Activated CD8-positive, alpha-beta memory T cell treated with anti-CD3 and anti-CD28 coated beads, Interleukin-2, amount 50 U/mL, for 48 hours (primary cell): ENCODE data around the gene RPL28.
"Not testable (repeated sequence)": the region's sequence is repeated elsewhere in the genome, so short reads cannot be mapped to it uniquely, and the experiment has no call there.

Experiments
- DNase-seq: peaks from one replicate; pipeline ENCODE4 v3.0.0-alpha.2; 2020

The RPL28 gene

DNA sequence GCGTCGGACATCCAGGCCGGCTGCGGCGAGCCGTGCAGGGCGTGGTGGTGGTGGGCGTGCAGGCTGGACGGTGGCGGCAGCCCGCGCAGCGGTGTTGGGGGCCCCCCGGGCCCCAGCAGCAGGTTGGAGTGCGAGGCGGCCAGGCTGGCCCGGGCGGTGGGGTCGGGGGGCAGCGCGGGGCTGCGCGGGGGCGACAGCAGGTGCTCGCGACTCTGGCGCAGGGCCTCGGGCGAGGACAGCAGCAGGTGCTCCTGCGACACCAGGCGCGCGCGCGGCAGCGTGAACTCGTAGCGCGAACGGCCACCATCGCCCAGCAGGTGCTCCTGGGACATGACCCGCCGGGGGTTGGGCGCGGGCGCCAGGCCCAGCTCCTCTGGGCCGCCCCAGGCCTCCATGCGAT lies 47.6 kb downstream of the RPL28 start:
- DNase-seq = no peak

DNA sequence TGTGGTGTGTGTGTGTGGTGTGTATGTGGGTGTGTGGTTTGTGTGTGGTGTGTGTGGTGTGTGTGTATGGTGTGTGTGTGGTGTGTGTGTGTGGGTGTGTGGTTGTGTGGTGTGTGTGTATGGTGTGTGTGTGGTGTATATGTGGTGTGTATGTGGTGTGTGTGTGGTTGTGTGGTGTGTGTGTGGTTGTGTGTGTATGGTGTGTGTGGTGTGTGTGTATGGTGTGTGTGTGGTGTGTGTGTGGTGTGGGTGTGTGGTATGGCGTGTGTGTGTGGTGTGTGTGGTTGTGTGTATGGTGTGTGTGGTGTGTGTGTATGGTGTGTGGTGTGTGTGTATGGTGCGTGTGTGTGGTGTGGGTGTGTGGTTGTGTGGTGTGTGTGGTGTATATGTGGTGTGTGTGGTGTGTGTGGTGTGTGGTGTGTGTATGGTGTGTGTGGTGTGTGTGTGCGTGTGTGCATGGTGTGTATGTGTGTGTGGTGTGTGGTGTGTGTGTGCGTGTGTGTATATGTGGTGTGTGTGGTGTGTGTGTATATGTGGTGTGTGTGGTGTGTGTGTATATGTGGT lies 48.7 kb downstream of the RPL28 start:
- no peak for DNase-seq

DNA sequence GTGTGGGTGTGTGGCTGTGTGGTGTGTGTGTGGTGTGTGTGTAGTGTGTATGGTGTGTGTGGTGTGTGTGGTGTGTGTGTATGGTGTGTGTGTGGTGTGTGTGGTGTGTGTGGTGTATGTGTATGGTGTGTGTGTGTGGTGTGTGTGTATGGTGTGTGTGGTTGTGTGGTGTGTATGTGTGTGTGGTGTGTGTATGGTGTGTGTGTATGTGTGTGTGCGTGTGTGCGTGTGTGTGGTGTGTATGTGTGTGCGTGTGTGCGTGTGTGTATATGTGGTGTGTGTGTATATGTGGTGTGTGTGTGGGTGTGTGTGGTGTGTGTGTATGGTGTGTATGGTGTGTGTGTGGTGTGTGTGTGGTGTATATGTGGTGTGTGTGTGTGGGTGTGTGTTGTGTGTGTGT lies 49.3 kb downstream of the RPL28 start:
- no peak for DNase-seq

DNA sequence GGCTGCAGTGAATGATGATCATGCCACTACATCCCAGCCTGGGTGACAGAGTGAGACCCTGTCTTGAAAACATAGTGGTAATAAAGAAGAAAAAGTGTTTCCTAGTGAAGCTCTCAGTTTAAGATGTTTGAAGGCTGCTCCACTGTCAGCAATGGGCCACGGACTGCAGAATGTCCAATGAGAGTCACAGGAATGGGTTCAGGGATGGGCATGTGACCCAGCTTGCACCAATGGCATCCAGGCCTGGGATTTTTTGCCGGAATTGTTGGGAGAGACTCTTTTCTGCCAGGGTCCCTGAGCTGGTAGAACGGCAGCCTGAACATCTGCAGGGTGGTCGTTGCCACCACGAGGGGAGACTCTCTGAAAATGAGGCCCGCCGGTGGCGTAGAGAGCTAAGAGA lies 51.1 kb downstream of the RPL28 start:
- no peak for DNase-seq

DNA sequence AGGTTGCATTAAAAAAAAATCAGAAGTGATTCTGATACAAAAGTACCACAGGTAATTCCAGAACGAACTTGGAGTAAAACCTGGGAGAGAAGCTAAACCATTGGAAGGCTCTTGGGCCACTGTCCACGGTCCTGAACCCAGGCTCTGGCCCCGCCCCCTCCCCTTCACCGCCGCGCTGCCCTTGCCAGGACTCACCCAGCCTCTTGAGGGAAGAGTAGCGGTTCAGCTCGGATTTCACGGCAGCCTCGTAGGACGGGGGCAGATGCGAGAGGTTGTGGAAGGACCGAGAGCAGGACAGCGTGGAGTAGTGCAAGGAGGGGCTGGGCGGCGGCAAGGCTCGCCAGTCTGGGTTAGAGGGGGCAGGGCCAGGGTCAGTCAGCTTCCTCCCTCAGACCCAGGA lies 51.7 kb downstream of the RPL28 start:
- no peak for DNase-seq

DNA sequence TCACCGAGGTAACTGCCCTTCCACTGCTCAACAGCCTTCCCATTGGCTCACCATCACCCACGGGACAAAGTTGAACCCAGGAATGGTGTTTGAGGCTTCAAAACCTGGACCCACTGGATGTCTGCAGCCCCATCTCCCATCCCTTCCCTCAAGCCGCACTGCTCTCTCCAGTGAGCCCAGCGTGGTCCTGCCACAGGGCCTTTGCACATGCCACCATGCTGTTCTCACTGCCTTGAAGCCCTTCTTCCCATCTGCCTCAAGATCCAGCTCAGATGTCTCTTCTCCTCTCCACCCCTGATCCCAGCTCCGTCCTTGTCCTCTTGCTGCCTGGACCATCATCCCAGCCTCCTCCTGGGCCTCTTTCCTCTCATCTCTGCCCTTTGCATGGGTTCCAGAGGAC lies 53.3 kb downstream of the RPL28 start:
- DNase-seq = no peak

DNA sequence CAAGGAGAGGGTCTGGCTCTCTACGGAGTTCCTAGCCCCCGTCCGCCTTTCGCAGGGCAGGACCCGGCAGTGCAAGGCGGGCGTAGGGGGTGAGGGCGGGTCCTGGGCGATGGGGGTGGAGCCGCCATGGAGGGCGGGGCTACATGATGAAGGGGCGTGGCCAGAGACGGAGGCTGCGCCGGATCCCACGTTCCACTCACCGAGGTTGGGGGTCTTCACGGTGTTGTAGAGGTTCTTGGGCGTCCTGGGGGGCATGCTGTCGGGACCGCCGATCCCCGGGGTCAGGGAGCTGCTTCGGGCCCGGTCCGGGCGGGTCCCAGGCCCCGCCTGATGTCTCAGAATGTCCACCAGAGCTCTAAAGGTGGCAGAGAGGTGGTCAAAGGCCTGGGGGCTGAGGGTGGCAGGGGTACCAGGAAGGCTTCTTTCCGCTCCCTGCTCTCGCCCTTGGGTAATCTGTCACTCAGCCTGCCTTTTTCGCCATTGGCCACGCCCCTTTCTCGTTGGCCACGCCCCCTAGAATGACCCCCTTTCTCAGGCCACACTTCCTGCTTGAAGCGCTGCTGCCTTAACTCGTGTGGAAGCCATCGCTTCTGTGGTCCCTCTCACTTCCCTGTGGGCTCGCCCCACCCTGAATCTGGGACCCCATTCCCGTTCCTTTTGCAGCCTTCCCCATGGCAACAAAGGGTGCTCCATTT lies 54.8 kb downstream of the RPL28 start:
- peak; percentile 75 for DNase-seq

DNA sequence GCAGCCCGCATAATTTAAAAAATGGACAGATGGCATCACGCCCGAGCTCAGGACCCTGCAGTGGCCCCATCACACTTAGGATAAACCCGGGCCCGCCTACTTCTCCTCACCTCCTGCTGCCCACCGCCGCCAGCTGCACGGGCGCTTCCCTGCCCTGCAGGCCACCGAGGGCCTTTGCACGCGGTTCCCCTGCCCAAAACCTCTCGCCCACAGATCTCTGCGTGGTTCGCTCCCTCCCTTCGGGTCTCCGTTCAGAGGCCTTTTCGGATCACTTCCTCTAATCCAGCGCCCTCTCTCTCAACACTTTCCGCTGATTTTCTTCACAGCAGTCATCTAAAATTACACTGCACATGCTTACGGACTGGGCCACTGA lies 55.6 kb downstream of the RPL28 start:
- DNase-seq = peak; percentile 51

DNA sequence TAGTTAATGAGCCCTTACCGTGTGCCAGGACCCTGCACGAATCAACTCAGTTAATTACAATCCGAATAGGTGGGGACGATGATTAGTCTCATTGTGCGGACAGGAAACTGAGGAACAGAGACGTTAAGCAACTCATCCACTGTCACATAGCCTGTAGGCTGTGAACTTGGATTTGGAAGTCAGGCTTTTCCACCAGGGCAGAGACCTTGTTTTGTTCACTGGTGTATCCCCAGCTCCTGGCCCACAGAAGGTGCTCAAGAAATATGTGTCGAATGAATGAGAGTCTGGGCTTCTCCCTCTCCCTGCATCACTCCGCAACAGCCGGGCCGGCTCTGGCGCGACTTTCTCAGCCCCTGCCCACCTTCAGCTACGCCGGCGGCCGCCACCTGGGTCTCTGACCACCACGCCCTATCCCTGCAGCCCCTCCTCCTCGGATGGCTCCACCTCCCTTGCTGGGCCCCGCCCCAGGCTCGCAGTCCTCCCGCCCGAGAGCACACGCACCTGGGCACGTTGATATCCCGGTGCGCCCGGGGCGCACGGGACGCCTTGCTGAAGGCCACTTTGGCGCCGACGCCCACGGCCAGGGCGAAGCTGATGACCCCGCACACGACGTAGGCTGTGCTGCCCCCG lies 56.1 kb downstream of the RPL28 start:
- DNase-seq = peak; percentile 60

DNA sequence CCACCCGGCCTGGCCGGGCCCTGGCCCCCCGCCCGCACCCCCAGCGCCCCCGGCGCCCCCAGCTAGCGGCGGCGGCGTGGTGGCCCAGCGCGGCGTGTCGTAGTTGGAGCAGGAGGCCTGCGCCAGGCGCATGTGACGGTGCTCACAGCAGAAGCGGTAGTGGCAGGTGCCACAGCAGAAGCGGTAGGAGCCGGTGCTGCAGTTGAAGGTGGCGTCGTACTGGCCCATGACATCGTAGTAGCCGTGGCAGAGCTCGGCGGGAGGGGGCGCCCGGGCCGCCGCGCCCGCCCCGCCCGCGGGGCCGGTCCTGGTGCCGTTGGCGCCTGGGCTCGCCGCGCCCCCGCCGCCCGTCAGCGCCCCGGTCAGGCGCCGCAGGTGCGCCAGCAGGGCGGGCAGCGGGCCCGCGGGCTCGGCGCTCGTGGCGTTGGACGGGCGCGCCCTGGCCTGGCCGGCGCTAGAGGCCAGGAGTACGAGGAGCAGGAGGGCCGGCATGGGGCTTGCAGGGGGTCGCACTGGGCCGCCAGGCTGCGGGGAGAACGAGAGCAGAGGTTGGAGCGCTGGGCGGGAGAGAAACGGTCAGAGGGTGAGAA lies 56.7 kb downstream of the RPL28 start:
- DNase-seq = peak; percentile 52

DNA sequence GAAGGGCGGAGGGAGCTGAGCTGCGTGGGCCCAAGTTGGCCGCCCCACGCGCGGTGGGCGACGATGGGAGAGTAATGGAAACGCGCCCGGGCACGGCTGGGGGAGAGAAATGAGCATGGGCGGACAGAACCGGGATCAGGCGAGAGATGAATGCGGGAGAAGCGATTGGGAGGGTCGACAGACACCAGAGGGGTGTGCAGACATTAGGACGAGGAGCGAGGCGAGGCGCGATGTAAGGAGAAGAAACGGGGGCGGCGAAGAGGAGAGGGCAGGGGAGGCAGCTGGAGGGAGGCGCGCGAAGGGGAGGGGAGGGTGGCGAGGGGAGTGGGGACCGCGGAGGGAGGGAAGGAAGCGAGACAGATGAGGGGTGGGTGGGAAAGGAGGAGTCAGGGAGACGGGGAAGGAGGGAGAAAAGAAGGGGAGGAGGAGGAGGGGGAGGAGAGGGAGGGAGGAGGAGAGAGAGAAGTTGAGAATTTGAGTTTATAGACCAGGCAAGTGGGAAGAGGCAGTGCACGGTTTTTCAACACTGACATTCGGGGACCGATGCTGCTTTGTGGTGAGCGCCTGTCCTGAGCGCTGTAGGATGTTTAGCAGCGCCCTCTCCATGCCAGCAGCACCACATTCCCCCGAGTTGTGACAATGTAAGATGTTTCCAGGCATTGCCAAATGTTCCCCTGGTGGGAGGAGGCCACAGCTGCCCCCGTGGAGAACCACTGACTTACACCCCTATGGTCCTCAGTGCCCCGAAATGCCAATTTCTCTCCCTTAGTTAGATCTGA lies 57.5 kb downstream of the RPL28 start, which contains the start of gene SHISA7:
Gene SHISA7, minus strand, starts transcription at position 256 of the 779 bp plus-strand sequence. CDS start 437 bp downstream, outside the sequence.
- DNase-seq = peak; percentile 48

DNA sequence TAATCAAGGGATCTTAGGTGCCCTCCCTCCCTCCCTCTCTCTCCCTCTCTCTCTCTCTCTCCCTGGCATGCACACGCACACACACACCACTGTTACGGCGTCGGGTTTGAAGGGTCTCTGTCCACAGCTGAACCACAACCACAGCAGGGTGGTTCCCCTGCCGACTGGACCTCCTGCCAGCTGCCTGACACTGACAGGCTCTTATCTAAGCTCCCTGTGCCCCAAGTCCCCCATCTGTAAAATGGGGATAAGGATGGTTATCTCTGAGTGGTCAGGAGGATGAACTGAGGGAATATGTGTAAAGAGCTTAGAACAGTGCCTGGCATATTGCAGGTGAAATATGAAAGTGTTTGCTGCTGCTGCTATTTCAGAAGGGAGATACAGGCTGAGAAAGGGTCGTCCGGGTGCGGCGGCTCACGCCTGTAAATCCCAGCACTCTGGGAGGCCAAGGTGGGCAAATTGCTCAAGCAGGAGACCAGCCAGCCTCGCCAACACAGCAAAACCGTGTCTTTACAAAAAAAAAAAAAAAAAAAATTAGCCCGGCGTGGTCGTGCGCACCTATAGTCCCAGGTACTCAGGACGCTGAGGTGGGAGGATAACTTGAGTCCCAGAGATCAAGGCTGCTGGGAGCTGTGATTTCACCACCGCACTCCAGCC lies 58.2 kb downstream of the RPL28 start:
- DNase-seq = peak; percentile 42

DNA sequence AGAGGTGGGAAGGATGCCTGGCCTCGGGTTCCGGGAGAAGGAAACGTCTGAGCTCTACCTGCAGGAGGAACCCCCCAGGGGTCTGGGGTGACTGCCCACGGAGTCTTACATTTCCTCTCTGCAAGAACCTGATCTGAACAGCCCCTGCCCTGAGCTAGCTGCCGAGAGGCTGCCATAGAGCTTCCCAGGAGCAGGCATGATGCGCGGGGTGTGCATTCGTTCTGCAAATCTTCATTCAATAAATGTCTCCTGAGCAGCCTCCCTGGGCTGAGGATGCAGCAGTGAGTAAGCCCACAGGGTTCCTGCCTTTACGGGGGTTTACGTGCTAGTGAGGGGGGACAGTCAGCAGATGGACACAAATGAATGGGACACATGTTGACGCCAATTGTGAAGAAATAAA lies 58.9 kb downstream of the RPL28 start:
- no peak for DNase-seq

DNA sequence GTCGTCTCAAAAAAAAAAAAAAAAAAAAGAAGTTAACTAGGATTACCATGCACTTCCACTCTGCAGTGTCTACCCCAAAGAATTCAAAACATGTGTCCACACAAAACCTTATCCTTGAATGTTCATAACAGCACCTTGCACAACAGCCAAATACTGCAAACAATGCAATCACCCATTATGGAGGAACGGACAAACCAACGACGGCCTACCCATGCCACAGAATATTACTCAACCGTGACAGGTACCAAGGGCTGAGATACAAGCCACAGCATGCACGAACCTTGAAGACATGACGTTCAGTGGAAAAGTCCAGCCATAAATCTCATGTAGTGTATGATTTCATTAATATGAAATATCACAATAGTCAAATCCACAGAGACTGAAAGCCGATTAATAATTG lies 60.3 kb downstream of the RPL28 start:
- DNase-seq = no peak

DNA sequence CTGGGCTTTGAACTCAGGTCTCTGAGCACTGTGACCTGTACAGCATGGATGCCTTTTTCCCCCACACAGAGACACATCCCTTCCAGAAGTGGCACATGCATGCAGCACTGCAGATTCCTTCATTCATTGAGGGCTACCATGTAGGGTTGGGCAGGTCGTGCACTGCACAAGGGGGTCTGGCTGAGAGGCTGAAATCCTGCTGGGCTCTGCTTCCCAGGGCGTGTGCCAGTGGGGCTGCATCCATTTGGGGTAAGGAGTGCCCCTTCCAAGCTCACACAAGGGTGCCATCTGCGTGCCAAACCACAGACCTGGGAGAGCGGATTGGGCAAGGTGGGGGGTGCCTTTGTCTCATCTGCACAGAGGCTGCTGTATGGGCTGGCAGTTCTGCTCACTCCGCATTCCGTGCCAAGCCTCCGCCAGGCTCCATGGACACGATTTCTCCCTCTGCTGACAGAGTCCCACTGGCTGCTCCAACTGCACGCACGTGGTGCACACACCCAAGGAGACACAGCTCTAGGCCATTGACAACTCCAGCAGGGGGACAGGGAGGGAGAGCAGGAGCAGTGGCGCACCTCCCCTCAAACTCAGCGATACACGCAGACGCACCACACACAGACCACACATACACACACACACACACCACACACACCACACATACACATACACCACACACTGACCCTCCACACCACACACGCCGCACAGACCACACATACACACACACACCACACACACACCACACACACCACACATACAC lies 61.9 kb downstream of the RPL28 start:
- no peak for DNase-seq

DNA sequence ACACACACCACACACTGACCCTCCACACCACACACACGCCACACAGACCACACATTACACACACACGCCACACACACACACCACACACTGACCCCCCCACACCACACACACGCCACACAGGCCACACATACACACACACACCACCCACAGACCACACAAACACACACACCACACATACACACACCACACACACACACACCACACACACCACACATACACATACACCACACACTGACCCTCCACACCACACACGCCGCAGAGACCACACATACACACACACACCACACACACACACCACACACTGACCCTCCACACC lies 62.4 kb downstream of the RPL28 start:
- DNase-seq = not testable (repeated sequence)

DNA sequence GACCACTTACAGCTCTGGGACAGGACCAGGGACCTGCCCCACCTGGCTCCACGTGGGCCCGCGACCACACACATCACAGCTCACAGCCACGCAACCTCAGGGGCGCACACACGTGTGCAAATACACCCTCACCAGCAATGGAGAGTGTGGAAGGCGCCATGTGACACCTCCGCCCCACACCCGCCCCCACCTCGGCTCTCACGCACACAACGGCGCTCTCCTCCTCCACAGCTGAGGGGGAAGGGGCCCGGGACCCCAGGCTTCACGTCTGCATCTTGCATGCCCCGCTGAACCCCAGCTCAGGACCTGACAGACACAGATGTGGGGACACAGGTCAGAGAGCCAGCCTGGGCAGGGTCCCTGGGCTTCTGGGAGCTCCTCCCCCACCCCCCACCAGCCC lies 63.7 kb downstream of the RPL28 start:
- DNase-seq = no peak

DNA sequence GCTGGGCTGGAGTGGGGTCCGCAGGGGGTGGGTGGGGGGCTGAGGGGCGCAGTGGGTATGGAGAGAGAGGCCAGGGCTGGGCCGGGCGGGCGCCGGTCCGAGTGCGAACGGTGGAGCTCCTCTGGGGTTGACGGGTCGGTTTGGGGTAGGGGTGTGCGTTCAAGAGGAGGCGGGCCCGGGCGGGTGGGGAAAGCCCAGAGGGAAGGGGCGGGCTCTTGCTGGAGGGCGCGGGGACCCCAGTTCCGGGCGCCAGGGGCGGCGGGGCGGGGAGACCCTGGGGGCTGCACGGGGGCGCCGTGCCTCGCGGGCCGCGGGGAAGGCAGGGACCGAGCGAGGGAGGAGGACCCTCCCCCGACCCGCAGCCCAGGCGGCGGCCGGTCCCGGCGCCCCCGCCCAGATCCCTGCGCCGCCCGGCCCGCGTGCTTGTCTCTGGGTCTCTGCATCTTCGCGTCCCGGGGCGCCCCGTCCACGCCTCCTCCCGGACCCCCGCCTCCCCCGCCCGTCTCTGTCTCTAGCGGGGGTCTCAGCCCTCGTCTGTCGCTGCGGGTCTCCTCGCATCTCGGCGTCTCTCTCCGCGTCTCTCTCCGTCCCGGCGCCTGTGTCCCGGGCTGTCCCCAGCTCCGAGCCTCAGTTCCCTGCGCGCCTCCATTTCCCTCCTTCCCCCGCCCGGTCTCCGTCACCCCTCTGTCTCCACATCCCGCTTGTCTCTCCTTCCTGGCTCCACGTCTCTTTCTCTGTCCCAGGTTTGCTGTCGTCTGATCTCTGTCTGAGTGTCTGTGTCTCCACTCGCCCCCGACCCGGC lies 65.6 kb downstream of the RPL28 start:
- no peak for DNase-seq

DNA sequence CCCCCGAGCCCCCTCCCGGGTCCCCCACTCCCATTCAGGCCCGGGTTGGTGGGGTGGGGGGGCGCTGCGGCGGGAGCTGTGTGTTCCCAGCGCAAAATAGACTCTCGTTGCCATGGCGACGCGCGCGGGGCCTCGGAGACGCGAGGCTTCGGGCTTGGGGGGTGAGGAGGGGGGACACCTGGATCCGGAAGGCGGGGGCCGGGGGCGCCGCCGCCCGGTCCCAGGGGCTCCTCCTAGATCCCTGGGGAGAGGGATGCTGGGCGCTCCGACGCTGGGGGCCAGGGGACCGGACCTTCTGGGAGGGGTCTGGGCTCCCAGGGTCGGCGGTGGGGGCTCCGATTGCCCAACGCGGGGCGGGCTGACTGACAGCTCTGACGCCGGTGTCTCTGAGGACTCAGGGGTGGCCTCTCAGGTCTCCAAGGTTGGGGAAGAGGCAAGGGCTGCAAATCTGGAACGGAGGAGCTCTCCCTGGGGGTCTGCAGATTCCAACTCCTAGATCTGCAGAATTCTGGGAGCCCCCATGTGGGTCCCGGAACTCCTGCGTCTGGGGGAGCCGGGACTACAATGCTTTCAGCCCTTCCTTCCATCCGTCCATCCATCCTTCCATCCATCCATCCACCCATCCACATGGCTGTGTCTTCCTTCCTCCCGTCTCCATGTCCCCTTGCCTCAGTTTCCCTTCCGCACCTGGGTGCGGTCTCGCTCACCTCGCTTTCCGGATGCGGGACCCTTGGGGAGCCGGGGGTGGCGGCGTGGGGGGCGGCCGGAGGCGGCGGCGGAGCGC lies 66.4 kb downstream of the RPL28 start:
- no peak for DNase-seq
